GM12873 (cell line): ENCODE measurements around the gene FAM227A.

Experiments
- TF ChIP-seq, protein P1 (sequence below): IDR thresholded peaks from 2 replicates; pipeline ENCODE4 v1.5.1; 2012; ENCODE audit warnings: low read depth, mild to moderate bottlenecking, moderate library complexity, low read length, control low read depth; ENCODE audit not compliant: insufficient read depth; ENCODE audit errors: missing control alignments

The FAM227A gene

DNA sequence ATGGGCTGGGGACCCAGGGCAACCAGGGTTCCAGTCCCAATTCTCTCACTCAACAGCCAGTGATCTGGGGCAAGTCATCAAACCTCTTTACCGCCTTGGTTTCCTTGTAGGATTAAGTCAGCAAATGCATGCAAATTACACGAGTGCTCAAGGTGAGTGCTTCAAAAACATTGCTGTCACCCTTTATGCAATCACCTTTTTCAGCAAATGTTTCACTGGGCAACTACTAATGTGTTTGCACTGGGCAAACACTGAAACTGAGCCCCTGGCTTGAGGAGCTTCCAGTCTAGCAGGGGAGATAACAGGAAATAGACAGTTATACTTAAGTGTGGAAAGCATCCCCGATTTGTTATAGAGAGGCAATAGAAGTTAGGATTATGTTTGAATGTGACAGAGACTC, 48.5 kb downstream of the FAM227A start:
- TF ChIP-seq, protein P1, sequence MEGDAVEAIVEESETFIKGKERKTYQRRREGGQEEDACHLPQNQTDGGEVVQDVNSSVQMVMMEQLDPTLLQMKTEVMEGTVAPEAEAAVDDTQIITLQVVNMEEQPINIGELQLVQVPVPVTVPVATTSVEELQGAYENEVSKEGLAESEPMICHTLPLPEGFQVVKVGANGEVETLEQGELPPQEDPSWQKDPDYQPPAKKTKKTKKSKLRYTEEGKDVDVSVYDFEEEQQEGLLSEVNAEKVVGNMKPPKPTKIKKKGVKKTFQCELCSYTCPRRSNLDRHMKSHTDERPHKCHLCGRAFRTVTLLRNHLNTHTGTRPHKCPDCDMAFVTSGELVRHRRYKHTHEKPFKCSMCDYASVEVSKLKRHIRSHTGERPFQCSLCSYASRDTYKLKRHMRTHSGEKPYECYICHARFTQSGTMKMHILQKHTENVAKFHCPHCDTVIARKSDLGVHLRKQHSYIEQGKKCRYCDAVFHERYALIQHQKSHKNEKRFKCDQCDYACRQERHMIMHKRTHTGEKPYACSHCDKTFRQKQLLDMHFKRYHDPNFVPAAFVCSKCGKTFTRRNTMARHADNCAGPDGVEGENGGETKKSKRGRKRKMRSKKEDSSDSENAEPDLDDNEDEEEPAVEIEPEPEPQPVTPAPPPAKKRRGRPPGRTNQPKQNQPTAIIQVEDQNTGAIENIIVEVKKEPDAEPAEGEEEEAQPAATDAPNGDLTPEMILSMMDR: no peak

DNA sequence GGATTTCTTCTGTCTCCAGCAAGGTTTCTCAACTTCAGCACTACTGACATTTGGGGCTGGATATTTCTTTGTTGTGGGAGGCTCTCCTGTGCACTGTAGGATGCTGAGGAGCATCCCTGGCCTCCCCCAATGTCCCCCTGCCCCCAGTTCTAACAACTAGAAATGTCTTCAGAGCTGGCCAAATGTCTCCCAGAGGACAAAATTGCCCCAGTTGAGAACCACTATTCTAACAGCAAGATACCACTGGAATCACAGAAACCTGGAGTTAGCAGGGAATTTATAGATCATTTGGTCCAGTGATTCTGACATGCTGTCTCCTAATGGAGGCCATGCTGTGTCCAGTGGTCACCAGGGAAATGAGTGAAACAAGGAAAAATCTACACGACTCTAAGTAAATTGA, 54.0 kb downstream of the FAM227A start:
- TF ChIP-seq, protein P1: no peak

DNA sequence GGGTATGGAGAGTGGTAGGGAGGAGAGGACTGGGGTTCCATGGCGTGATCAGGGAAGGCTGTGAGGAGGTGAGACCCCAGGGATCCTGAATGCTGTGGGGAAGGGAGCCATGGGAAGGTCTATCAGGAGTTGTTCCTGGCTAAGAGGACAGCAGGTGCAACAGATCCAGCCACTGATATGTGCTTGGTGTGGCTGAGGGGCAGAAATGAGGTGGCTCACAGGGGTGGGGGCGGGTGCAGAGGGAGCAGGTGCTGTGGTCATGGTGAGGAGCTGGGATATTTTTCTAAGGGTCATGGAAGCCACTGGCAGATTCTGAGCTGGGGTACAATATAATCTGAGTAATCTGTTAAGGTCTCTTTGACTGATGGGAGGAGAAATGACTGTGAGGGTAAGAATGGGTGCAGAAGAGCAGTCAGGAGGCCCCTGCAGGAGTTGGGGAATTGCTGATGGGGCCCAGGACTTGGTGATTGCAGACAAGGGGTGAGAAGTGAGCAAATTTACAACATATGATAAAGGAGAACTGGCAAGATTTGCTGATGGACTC, 54.9 kb downstream of the FAM227A start:
- TF ChIP-seq, protein P1: no peak

DNA sequence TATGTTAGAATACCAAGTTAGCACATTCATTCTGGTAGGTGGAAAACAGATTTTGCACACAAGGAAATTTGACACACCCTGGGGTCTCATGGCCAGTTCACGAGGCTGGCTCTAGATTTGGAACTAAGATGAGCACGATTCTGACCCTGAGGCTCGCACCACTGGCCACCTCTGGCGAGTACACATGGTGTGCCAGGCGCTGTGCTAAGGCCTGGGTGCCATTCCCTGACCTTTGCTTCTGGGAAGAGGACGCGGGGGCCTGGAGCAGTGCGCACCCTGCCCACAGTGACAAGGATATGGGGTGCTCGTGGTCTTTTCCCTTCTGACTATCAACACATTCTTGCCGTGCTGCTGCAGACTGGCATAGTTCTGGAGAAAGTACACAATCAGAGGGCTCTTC, 56.7 kb downstream of the FAM227A start:
- TF ChIP-seq, protein P1: no peak

DNA sequence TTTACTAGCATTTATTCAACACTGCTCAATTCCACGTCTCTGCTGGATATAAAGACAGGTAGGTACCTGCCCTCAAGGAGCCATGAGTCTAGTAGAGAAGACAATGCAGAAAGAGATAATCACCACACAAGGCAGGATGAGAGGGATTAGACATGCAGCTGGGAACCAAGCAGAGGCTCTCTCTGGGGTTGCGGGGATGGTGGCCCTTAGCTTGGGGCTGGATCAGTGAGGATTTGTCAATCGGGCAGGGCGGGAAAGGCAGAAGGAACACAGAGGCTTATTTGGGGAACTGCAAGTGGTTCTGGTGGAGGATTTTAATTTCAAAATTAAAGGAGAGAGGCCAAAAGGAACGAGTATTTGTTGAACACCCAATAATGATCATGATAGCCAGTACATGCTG, 77.7 kb downstream of the FAM227A start:
- TF ChIP-seq, protein P1: no peak

DNA sequence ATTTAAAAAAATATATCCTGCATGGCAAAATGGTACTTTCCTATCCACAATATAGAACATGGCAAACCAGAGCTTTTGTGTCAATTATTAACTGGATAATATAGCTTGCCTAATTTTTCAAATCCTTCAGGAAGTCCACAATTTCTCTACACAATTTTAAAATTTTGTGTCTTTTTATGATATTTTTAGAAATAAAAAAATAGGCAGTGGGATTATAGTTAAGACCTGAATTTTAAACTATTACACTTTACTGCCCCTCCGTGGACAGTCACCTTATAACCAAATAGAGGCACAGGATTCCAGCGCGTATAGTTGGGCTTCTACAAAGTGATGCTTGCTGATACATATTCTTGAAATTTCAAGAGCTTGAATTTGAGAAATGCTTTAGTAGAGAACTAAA, 84.1 kb downstream of the FAM227A start:
- TF ChIP-seq, protein P1: peak; percentile 51

DNA sequence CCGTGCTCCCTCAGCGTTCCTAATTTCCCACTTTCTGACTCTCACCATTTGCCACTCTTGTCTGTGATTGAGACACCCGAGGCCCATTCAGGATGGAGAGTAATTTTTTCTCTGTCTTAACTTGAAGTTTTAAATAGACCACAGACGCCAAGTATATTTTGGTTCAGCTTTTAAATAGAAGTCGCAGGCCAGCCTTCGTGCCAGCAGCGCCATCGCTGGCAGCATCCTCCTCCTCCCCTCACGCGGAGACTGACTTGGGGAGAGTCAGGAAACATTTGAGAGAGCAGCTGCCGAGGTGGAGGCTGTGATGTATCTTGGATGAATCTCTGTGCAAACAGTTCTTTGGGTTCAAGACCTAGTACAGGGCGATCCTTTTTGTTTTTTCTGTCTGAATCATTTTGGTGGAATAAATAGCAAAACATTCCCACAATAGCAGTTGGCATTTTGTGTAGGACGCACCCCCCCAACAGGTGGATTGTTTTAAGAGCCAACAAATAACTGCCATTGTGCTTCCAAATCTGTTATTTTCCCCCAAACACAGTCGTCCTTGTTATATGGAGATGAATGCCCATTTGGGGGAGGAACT, 85.3 kb downstream of the FAM227A start:
- TF ChIP-seq, protein P1: peak; percentile 1
